ENCODE measurements around the gene SLC44A1.

SLC44A1 gene

GRCh38 chr9:105341434-105342146, 97.1 kb downstream of the SLC44A1 start:
- peak; percentile 22 for DNase-seq

GRCh38 chr9:105342147-105342505, 97.7 kb downstream of the SLC44A1 start:
- DNase-seq, result no peak

GRCh38 chr9:105344283-105344682, 99.8 kb downstream of the SLC44A1 start:
- DNase-seq, result no peak

GRCh38 chr9:105345626-105346025, 101.2 kb downstream of the SLC44A1 start:
- DNase-seq, result no peak

GRCh38 chr9:105346273-105346672, 101.8 kb downstream of the SLC44A1 start:
- no peak for DNase-seq

- no peak for DNase-seq
Observed at GRCh38 chr9:105354448-105354847, 110.0 kb downstream of the SLC44A1 start.

- DNase-seq, result no peak
Observed at GRCh38 chr9:105355781-105356180, 111.3 kb downstream of the SLC44A1 start.

- DNase-seq, result no peak
Observed at GRCh38 chr9:105357937-105358336, 113.5 kb downstream of the SLC44A1 start.

- peak; percentile 85 for DNase-seq
Observed at GRCh38 chr9:105359892-105360291, 115.4 kb downstream of the SLC44A1 start.

GRCh38 chr9:105360344-105360743, 115.9 kb downstream of the SLC44A1 start:
- no peak for DNase-seq

- DNase-seq, result no peak
Observed at GRCh38 chr9:105361873-105362272, 117.4 kb downstream of the SLC44A1 start.

GRCh38 chr9:105362470-105362869, 118.0 kb downstream of the SLC44A1 start:
- DNase-seq, result no peak

GRCh38 chr9:105363837-105364236, 119.4 kb downstream of the SLC44A1 start:
- no peak for DNase-seq

GRCh38 chr9:105369911-105370310, 125.5 kb downstream of the SLC44A1 start:
- no peak for DNase-seq

- DNase-seq, result no peak
Observed at GRCh38 chr9:105373723-105374122, 129.3 kb downstream of the SLC44A1 start.

- no peak for DNase-seq
Observed at GRCh38 chr9:105375323-105375722, 130.9 kb downstream of the SLC44A1 start.

GRCh38 chr9:105376893-105377292, 132.4 kb downstream of the SLC44A1 start:
- no peak for DNase-seq

GRCh38 chr9:105385381-105385985, 141.0 kb downstream of the SLC44A1 start:
- peak; percentile 49 for DNase-seq

GRCh38 chr9:105389796-105390195, 145.3 kb downstream of the SLC44A1 start:
- DNase-seq, result no peak

GRCh38 chr9:105390871-105391270, 146.4 kb downstream of the SLC44A1 start:
- no peak for DNase-seq

GRCh38 chr9:105391288-105391687, 146.8 kb downstream of the SLC44A1 start:
- no peak for DNase-seq

- no peak for DNase-seq
Observed at GRCh38 chr9:105392531-105392930, 148.1 kb downstream of the SLC44A1 start.

- no peak for DNase-seq
Observed at GRCh38 chr9:105393576-105394344, 149.3 kb downstream of the SLC44A1 start.

- no peak for DNase-seq
Observed at GRCh38 chr9:105396441-105396840, 152.0 kb downstream of the SLC44A1 start.

All from activated CD4-positive, alpha-beta T cell treated with anti-CD3 and anti-CD28 coated beads, Interleukin-10, Interleukin-2, amounts not matched to agents 100 ng/mL and 50 ng/mL, durations not matched to agents 16 hours and 8 hours (primary cell).